K562 (cell line): ENCODE measurements around the gene ADCY1. TPM values are rescaled to one million over a fixed set of nuclear protein-coding genes. Genes with fewer than 3 reads are reported as not detected.

ENCODE experiments used
- ATAC-seq: fragments of 200-7000 bp; cut with Tn5 transposase; 3 replicates; pipeline ENCODE4 v1.9.1; 2020; ENCODE audit warnings: moderate library complexity
- BruUV-seq: library from RNA; stranded (reverse); fragments of 400-500 nt; replicated peaks from 2 replicates; lab custom pipeline; 2021; lab: Mats Ljungman, UMichigan
- CTCF ChIA-PET: fragments of 300-600 bp; formaldehyde crosslinking; extraction: SDS; loops from one replicate; lab custom pipeline; 2021; ENCODE audit warnings: low intra/inter-chr PET ratio; lab: Yijun Ruan, JAX
- POLR2A ChIA-PET: fragments of 300-600, 350-650 bp; sonication (Branson Sonifier 250); formaldehyde crosslinking; extraction: SDS; loops from one replicate; lab custom pipeline; 2021; ENCODE audit warnings: antibody characterized with exemption, inconsistent platforms; lab: Yijun Ruan, JAX
- DNase-seq, 4 experiments: peaks; one replicate each; pipeline versions ENCODE4 v3.0.0 to v3.0.0-alpha.2; 2011 to 2018; ENCODE audit warnings: low spot score in 3 of 4, mixed read lengths in 3 of 4; ENCODE audit errors: extremely low read depth in 1 of 4
- FAIRE-seq: peaks from 2 replicates; lab custom pipeline; 2011; peaks lifted over from hg19 to GRCh38; lab: Jason Lieb, UNC
- H2AFZ ChIP-seq: 2 replicates; pipeline ENCODE4 v1.6.0; 2011; ENCODE audit warnings: low read depth, low read length, control low read depth, inconsistent platforms
- H3K27ac ChIP-seq: fragments of 200-600 bp; 3 replicates; pipeline ENCODE4 v1.8.0; 2011; ENCODE audit warnings: low read depth, mild to moderate bottlenecking, control low read depth, inconsistent platforms, low read length, moderate library complexity, mixed read lengths; ENCODE audit errors: extremely low read depth
- H3K27me3 ChIP-seq, 2 experiments: fragments of 300-600 bp in 1 of 2; 2 replicates in 1 of 2; 3 replicates in 1 of 2; pipeline versions ENCODE4 v1.6.0 to v1.8.0; 2011; ENCODE audit warnings: inconsistent platforms in 2 of 2, low read length in 2 of 2, mild to moderate bottlenecking in 1 of 2, mixed read lengths in 1 of 2, moderate library complexity in 1 of 2; ENCODE audit not compliant: control insufficient read depth in 2 of 2, insufficient read depth in 2 of 2
- H3K36me3 ChIP-seq: fragments of 300-600 bp; 3 replicates; pipeline ENCODE4 v1.8.0; 2011; ENCODE audit warnings: mild to moderate bottlenecking, low read length, inconsistent platforms; ENCODE audit not compliant: control insufficient read depth, insufficient read depth
- H3K4me1 ChIP-seq, 2 experiments: fragments of 200-600 bp in 1 of 2; replicated peaks in 1 of 2; 2 replicates in 1 of 2; 3 replicates in 1 of 2; pipeline versions ENCODE4 v1.5.1 to v1.8.0; 2011; ENCODE audit warnings: inconsistent platforms in 2 of 2, low read length in 2 of 2, mild to moderate bottlenecking in 1 of 2, mixed read lengths in 1 of 2, moderate library complexity in 1 of 2; ENCODE audit not compliant: control insufficient read depth in 2 of 2, insufficient read depth in 2 of 2
- H3K4me2 ChIP-seq: 2 replicates; pipeline ENCODE4 v1.6.1; 2011; ENCODE audit warnings: low read length, control low read depth, inconsistent platforms, mixed read lengths; ENCODE audit not compliant: insufficient read depth
- H3K4me3 ChIP-seq: fragments of 200-600 bp; sonication (generic), shearing (Covaris generic); 2 replicates; pipeline ENCODE4 v1.5.1; 2016; ENCODE audit warnings: control low read depth, inconsistent platforms
- H3K79me2 ChIP-seq: fragments of 200-600 bp; 3 replicates; pipeline ENCODE4 v1.8.0; 2011; ENCODE audit warnings: low read length, inconsistent platforms; ENCODE audit not compliant: control insufficient read depth, insufficient read depth
- H3K9ac ChIP-seq, 2 experiments: 2 replicates each; pipeline versions ENCODE4 v1.6.0 to v1.6.1; 2011; ENCODE audit warnings: low read depth in 2 of 2, low read length in 2 of 2, control low read depth in 1 of 2, inconsistent platforms in 1 of 2, mild to moderate bottlenecking in 1 of 2, mixed read lengths in 1 of 2; ENCODE audit not compliant: insufficient read depth in 1 of 2
- H3K9me1 ChIP-seq: one replicate; pipeline ENCODE4 v1.6.0; 2011; ENCODE audit warnings: inconsistent platforms, mild to moderate bottlenecking, low read length, moderate library complexity; ENCODE audit not compliant: control insufficient read depth, insufficient read depth
- H3K9me3 ChIP-seq: replicated peaks from 2 replicates; pipeline ENCODE4 v1.5.1; 2011; ENCODE audit warnings: low read depth, low read length, inconsistent platforms; ENCODE audit not compliant: control insufficient read depth, insufficient read depth
- H4K20me1 ChIP-seq: replicated peaks from 2 replicates; pipeline ENCODE4 v1.6.1; 2011; ENCODE audit warnings: low read length, inconsistent platforms, mixed read lengths; ENCODE audit not compliant: control insufficient read depth, insufficient read depth
- EHMT2 ChIP-seq: fragments of 450-650 bp; IDR thresholded peaks from 2 replicates; pipeline ENCODE4 v1.6.1; 2018; ENCODE audit warnings: antibody characterized with exemption
- SUPT5H ChIP-seq: fragments of 450-650 bp; IDR thresholded peaks from 2 replicates; pipeline ENCODE4 v1.6.1; 2016
- TEAD1 ChIP-seq, 2 experiments: fragments of 450-650 bp in 1 of 2; sonication (generic) in 1 of 2; formaldehyde crosslinking; IDR thresholded peaks; 2 replicates each; pipeline versions ENCODE4 v1.4.0 to v1.8.0; 2020 to 2022; ENCODE audit warnings: mild to moderate bottlenecking in 2 of 2, missing genetic modification reagents in 1 of 2
- ZNF695 ChIP-seq: fragments of 450-650 bp; formaldehyde crosslinking; IDR thresholded peaks from 2 replicates; pipeline ENCODE4 v1.4.0; 2020; ENCODE audit warnings: mild to moderate bottlenecking, moderate library complexity
- WGBS: fragments of 100-300 bp; shearing (Covaris generic); methylation state at CpG from one replicate; pipeline ENCODE4 v1.1.6; 2016; ENCODE audit warnings: low coverage, mixed read lengths; ENCODE audit not compliant: insufficient coverage; ENCODE audit errors: missing lambda C conversion rate; 5-methylcytosine and 5-hydroxymethylcytosine counted together
- in situ Hi-C: fragments of 300-500 bp; cut with MboI; formaldehyde crosslinking; loops from 4 replicates; pipeline ENCODE4 v1.15.0; 2018; ENCODE audit warnings: inconsistent platforms, mixed read lengths
- intact Hi-C: fragments of 100-400 bp; cut with micrococcal nuclease; formaldehyde crosslinking; loops from 2 replicates; pipeline ENCODE4 v1.14.2; 2022
- polyA plus RNA-seq, 8 experiments: library from polyadenylated mRNA; depleted of rRNA in 4 of 8; stranded (reverse) in 5 of 8; unstranded in 3 of 8; fragments of >200 nt; fragmentation: Nextera tagmentation in 2 of 8; fragmentation: Illumina TruSeq in 1 of 8; extraction: Ambion mirVana in 2 of 8; extraction: Trizol in 1 of 8; gene quantifications; 2 replicates each; pipeline versions ENCODE4 v1.2.1 to v1.2.3, GENCODE V29; 2011 to 2014; ENCODE audit warnings: inconsistent platforms in 1 of 8, missing spikeins in 1 of 8
- total RNA-seq, 7 experiments: library from RNA; depleted of rRNA in 6 of 7; stranded (reverse); fragments of >200 nt in 6 of 7; fragmentation: Illumina TruSeq in 2 of 7; extraction: Trizol in 2 of 7; gene quantifications; 2 replicates each; pipeline versions ENCODE4 v1.2.1 to v1.2.3, GENCODE V29; 2011 to 2021; ENCODE audit warnings: low replicate concordance in 1 of 7
- TF ChIP-seq, protein P1 (sequence below): fragments of 450-650 bp; conservative IDR thresholded peaks from 2 replicates; pipeline ENCODE4 v1.6.1; 2016; ENCODE audit warnings: missing genetic modification characterization, low read depth, mild to moderate bottlenecking, missing compliant biosample characterization, moderate library complexity
- TF ChIP-seq, protein P2 (sequence below), 2 experiments: fragments of 450-650 bp; IDR thresholded peaks; 2 replicates each; pipeline ENCODE4 v1.6.1; 2016; ENCODE audit warnings: mild to moderate bottlenecking in 2 of 2, borderline replicate concordance in 1 of 2, low read depth in 1 of 2, moderate library complexity in 1 of 2
- TF ChIP-seq, protein P3 (sequence below), 2 experiments: IDR thresholded peaks; 2 replicates each; pipeline ENCODE4 v1.6.1; 2012; ENCODE audit warnings: improper control_type of control experiment in 2 of 2, low read depth in 2 of 2, low read length in 2 of 2, borderline replicate concordance in 1 of 2

Gene ADCY1
- total and polyA plus RNA-seq, 9 of the 15 experiments (the other 6 are each of a cell fraction or from before 2014, with no cell fraction given), result under 0.01 to 0.18 (median 0.10) TPM; not detected in 4

DNA sequence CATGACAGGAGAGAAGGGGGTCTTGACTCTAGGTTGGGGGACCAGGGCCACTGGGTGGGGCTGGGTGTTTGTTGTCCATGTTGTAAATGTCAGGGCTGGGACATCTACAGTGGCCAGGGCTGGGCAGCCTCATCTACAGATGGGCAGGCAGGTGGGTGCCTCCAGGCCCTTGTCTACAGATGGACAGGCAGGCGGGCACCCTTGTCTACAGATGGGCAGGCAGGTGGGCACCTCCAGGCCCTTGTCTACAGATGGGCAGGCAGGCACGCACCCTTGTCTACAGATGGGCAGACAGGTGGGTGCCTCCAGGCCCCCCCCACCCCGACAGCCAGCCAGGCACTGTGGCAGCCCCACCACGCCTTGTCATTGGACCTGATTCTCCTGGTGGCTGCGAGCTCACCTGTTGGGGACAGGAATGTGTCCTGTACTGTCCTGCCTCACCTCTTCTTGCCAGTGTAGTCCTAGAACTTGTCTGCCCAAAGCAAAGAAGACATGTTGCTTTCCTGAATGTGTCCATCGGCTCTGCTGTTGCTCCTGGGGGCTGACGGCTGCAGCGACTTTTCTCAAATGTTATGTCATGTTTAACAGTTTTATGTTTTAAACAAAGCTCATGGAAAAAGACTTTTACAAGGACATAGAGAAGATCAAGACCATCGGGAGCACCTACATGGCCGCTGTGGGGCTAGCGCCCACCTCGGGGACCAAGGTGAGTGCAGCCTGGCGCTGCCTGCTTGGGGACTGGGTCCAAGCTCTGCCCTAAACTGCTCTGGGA lies 129.9 kb downstream of the ADCY1 start:
- POLR2A ChIA-PET, result no interaction called here
- 1% methylated on average over 10 of the region's 13 CpGs for WGBS
- no peak for FAIRE-seq
- TF ChIP-seq SUPT5H (no peak), TEAD1 (CRISPR knock-in tag; IDR thresholded peaks at IDR 0.05) (no peak), ZNF695 (CRISPR knock-in tag) (no peak), EHMT2 (no peak)
- TF ChIP-seq, protein P1, sequence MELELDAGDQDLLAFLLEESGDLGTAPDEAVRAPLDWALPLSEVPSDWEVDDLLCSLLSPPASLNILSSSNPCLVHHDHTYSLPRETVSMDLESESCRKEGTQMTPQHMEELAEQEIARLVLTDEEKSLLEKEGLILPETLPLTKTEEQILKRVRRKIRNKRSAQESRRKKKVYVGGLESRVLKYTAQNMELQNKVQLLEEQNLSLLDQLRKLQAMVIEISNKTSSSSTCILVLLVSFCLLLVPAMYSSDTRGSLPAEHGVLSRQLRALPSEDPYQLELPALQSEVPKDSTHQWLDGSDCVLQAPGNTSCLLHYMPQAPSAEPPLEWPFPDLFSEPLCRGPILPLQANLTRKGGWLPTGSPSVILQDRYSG, result no peak
- TF ChIP-seq, protein P2, sequence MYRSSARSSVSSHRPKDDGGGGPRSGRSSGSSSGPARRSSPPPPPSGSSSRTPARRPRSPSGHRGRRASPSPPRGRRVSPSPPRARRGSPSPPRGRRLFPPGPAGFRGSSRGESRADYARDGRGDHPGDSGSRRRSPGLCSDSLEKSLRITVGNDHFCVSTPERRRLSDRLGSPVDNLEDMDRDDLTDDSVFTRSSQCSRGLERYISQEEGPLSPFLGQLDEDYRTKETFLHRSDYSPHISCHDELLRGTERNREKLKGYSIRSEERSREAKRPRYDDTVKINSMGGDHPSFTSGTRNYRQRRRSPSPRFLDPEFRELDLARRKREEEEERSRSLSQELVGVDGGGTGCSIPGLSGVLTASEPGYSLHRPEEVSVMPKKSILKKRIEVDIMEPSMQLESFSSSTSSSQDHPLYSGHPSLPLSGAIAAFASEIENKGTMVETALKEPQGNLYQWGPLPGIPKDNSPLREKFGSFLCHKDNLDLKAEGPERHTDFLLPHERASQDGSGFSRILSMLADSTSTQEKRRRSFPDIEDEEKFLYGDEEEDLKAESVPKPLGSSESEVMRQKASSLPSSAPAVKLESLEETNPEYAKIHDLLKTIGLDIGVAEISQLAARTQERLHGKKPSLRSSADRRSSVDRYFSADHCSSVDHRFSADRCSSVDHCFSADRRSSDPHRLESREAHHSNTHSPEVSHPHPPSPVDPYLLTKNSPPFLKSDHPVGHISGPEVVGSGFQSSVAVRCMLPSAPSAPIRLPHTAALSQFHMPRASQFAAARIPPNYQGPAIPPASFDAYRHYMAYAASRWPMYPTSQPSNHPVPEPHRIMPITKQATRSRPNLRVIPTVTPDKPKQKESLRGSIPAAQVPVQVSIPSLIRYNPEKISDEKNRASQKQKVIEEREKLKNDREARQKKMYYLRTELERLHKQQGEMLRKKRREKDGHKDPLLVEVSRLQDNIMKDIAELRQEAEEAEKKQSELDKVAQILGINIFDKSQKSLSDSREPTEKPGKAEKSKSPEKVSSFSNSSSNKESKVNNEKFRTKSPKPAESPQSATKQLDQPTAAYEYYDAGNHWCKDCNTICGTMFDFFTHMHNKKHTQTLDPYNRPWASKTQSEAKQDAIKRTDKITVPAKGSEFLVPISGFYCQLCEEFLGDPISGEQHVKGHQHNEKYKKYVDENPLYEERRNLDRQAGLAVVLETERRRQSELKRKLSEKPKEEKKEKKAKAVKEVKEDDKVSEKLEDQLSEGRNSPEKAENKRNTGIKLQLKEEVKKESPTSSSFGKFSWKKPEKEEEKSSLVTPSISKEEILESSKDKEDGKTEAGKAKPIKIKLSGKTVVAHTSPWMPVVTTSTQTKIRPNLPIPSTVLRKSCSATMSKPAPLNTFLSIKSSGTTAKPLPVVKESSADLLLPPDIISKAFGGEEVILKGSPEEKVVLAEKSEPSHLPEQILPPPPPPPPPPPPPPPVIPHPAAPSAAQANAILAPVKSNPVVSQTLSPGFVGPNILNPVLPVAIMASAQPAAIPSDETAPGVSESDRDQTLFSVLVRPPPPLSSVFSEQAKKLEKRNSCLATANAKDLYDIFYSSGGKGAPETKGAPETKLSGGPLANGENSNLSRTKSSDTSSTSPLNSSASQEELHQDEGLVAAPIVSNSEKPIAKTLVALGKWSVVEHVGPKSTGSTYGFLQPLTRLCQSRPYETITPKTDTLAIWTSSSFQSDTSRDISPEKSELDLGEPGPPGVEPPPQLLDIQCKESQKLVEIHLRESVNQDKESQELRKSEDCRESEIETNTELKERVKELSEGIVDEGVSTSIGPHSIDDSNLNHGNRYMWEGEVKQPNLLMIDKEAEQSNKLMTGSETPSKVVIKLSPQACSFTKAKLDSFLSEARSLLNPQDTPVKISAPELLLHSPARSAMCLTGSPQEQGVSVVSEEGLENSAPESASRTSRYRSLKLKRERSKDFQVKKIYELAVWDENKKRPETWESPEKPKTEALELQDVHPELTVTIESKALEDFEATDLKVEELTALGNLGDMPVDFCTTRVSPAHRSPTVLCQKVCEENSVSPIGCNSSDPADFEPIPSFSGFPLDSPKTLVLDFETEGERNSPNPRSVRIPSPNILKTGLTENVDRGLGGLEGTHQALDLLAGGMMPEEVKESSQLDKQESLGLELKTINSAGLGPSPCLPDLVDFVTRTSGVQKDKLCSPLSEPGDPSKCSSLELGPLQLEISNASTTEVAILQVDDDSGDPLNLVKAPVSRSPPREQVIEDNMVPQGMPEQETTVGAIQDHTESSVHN (IDR thresholded peaks at IDR 0.05; ENCODE audit: borderline replicate concordance in 1 of 2, low read depth in 1 of 2), result no peak
- TF ChIP-seq, protein P3, sequence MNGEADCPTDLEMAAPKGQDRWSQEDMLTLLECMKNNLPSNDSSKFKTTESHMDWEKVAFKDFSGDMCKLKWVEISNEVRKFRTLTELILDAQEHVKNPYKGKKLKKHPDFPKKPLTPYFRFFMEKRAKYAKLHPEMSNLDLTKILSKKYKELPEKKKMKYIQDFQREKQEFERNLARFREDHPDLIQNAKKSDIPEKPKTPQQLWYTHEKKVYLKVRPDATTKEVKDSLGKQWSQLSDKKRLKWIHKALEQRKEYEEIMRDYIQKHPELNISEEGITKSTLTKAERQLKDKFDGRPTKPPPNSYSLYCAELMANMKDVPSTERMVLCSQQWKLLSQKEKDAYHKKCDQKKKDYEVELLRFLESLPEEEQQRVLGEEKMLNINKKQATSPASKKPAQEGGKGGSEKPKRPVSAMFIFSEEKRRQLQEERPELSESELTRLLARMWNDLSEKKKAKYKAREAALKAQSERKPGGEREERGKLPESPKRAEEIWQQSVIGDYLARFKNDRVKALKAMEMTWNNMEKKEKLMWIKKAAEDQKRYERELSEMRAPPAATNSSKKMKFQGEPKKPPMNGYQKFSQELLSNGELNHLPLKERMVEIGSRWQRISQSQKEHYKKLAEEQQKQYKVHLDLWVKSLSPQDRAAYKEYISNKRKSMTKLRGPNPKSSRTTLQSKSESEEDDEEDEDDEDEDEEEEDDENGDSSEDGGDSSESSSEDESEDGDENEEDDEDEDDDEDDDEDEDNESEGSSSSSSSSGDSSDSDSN (IDR thresholded peaks at IDR 0.05; ENCODE audit: borderline replicate concordance in 1 of 2, low read depth in 2 of 2, low read length in 2 of 2), result no peak

More for the DNA sequence above, 129.9 kb downstream of the ADCY1 start:
- Histone ChIP-seq H3K36me3 (no peaks in the 10 kb centered on the region), H4K20me1 (no peaks in the 10 kb centered on the region), H3K27me3 (peaks cover 36 to 61% of the 10 kb centered on the region in 2 experiments; a peak in 4 of 5 replicates), H2AFZ (no peak overlapping the region), H3K9me1 (no peaks in the 10 kb centered on the region), H3K79me2 (no peaks in the 10 kb centered on the region), H3K9ac (no peak overlapping the region), H3K4me2 (no peak overlapping the region), H3K4me1 (no peaks in the 10 kb centered on the region), H3K27ac (no peak overlapping the region), H3K9me3 (no peaks in the 10 kb centered on the region), H3K4me3 (no peak overlapping the region)
- CTCF ChIA-PET, result no interaction called here
- no TSS peak for BruUV-seq
- DNase-seq, result no peak
- ATAC-seq, result no peak
- in situ Hi-C loops, result no loop called here
- intact Hi-C loops, result no loop called here
